RPMI8226 (cell line): Measurements from ENCODE around the gene HIF3A.
"Not testable (repeated sequence)": the region's sequence is repeated elsewhere in the genome, so short reads cannot be mapped to it uniquely, and the experiment has no call there.

Experiments used
- DNase-seq: peaks from one replicate; pipeline ENCODE4 v3.0.0-alpha.2; 2015

The HIF3A gene

GRCh38 chr19:46296722-46297461 is at the start of gene HIF3A:
Gene HIF3A (plus strand): TSS chr19:46297042. CDS start chr19:46297077, 35 bp downstream.
- no peak for DNase-seq

- DNase-seq, result no peak
Observed at GRCh38 chr19:46250076-46250735, 46.6 kb upstream of the HIF3A start.

GRCh38 chr19:46251416-46251815 is 45.4 kb upstream of the HIF3A start:
- DNase-seq, result no peak

GRCh38 chr19:46254776-46255175 is 42.1 kb upstream of the HIF3A start:
- no peak for DNase-seq

GRCh38 chr19:46256855-46257254 is 40.0 kb upstream of the HIF3A start:
- no peak for DNase-seq

GRCh38 chr19:46261501-46261900 is 35.3 kb upstream of the HIF3A start:
- DNase-seq, result not testable (repeated sequence)

- DNase-seq, result not testable (repeated sequence)
Observed at GRCh38 chr19:46262684-46263296, 34.1 kb upstream of the HIF3A start.

- not testable (repeated sequence) for DNase-seq
Observed at GRCh38 chr19:46264801-46265200, 32.0 kb upstream of the HIF3A start.

GRCh38 chr19:46265217-46265828 is 31.5 kb upstream of the HIF3A start:
- peak; percentile 60 for DNase-seq

GRCh38 chr19:46269101-46269500 is 27.7 kb upstream of the HIF3A start:
- DNase-seq, result no peak

GRCh38 chr19:46270521-46271256 is 26.2 kb upstream of the HIF3A start:
- no peak for DNase-seq

GRCh38 chr19:46271481-46272197 is 25.2 kb upstream of the HIF3A start:
- DNase-seq, result no peak

- not testable (repeated sequence) for DNase-seq
Observed at GRCh38 chr19:46273931-46274330, 22.9 kb upstream of the HIF3A start.

GRCh38 chr19:46279177-46279576 is 17.7 kb upstream of the HIF3A start:
- no peak for DNase-seq

- DNase-seq, result no peak
Observed at GRCh38 chr19:46283771-46284170, 13.1 kb upstream of the HIF3A start.

GRCh38 chr19:46284635-46285034 is 12.2 kb upstream of the HIF3A start:
- DNase-seq, result no peak

- peak; percentile 15 for DNase-seq
Observed at GRCh38 chr19:46287585-46287984, 9.3 kb upstream of the HIF3A start.

GRCh38 chr19:46288896-46289588 is 7.8 kb upstream of the HIF3A start:
- no peak for DNase-seq

- no peak for DNase-seq
Observed at GRCh38 chr19:46289724-46290619, 6.9 kb upstream of the HIF3A start.

- no peak for DNase-seq
Observed at GRCh38 chr19:46291829-46292228, 5.0 kb upstream of the HIF3A start.
